PC-9 (cell line): Measurements from ENCODE around the gene FNDC7. TPM values are rescaled to one million over a fixed set of nuclear protein-coding genes. Genes with fewer than 3 reads are reported as not detected.

Source experiments
- BruUV-seq: library from RNA; stranded (reverse); fragments of 400-500 nt; replicated peaks from 2 replicates; lab custom pipeline; 2021; lab: Mats Ljungman, UMichigan
- CTCF ChIA-PET: fragments of 300-600 bp; sonication (Branson Sonifier 250); formaldehyde crosslinking; loops from one replicate; lab custom pipeline; 2022; ENCODE audit warnings: antibody characterized with exemption; lab: Charles Lee
- POLR2A ChIA-PET: fragments of 300-600 bp; sonication (Branson Sonifier 250); formaldehyde crosslinking; loops from one replicate; lab custom pipeline; 2022; ENCODE audit warnings: antibody characterized with exemption; ENCODE audit not compliant: unreplicated experiment; lab: Charles Lee
- DNase-seq, 2 experiments: peaks; one replicate each; pipeline versions ENCODE4 v3.0.0 to v3.0.0-alpha.2; 2015 to 2022; ENCODE audit warnings: mixed read lengths in 1 of 2
- H2AFZ ChIP-seq: fragments of 200-600 bp; sonication (generic); 2 replicates; pipeline ENCODE4 v1.8.1; 2017; ENCODE audit warnings: antibody characterized with exemption
- H3F3A ChIP-seq: fragments of 200-600 bp; sonication (generic); 2 replicates; pipeline ENCODE4 v1.8.1; 2017; ENCODE audit warnings: antibody characterized with exemption, mild to moderate bottlenecking, low read depth; ENCODE audit not compliant: insufficient read depth
- H3K27ac ChIP-seq: fragments of 200-600 bp; sonication (generic); 2 replicates; pipeline ENCODE4 v1.6.1; 2016; ENCODE audit warnings: mixed run types
- H3K27me3 ChIP-seq: fragments of 200-600 bp; sonication (generic); 2 replicates; pipeline ENCODE4 v1.6.1; 2016; ENCODE audit warnings: low read depth, mixed run types; ENCODE audit not compliant: insufficient read depth
- H3K36me3 ChIP-seq: fragments of 200-600 bp; sonication (generic); 2 replicates; pipeline ENCODE4 v1.6.1; 2016; ENCODE audit warnings: low read depth, mixed run types
- H3K4me1 ChIP-seq: fragments of 200-600 bp; sonication (generic); replicated peaks from 2 replicates; pipeline ENCODE4 v1.6.1; 2016; ENCODE audit warnings: mixed run types; ENCODE audit not compliant: insufficient read depth
- H3K4me2 ChIP-seq: fragments of 200-600 bp; sonication (generic); 2 replicates; pipeline ENCODE4 v1.6.1; 2017; ENCODE audit warnings: mixed run types
- H3K4me3 ChIP-seq: fragments of 200-600 bp; sonication (generic); 2 replicates; pipeline ENCODE4 v1.6.1; 2016; ENCODE audit warnings: mixed run types
- H3K79me2 ChIP-seq: fragments of 200-600 bp; sonication (generic); 2 replicates; pipeline ENCODE4 v1.6.1; 2017; ENCODE audit warnings: low read depth, mixed run types
- H3K9me2 ChIP-seq: fragments of 200-600 bp; sonication (generic); 2 replicates; pipeline ENCODE4 v1.8.1; 2017; ENCODE audit warnings: mild to moderate bottlenecking; ENCODE audit not compliant: insufficient read depth
- H3K9me3 ChIP-seq: fragments of 200-600 bp; sonication (generic); 2 replicates; pipeline ENCODE4 v1.8.1; 2016; ENCODE audit warnings: low read depth; ENCODE audit not compliant: insufficient read depth
- H4K20me1 ChIP-seq: fragments of 200-600 bp; sonication (generic); 2 replicates; pipeline ENCODE4 v1.8.1; 2017; ENCODE audit not compliant: insufficient read depth
- CTCF ChIP-seq: fragments of 200-600 bp; sonication (generic); conservative IDR thresholded peaks from 2 replicates; pipeline ENCODE4 v1.6.1; 2017; ENCODE audit warnings: mixed run types, antibody characterized with exemption, mild to moderate bottlenecking, moderate library complexity
- EZH2 ChIP-seq: fragments of 200-600 bp; sonication (generic); IDR thresholded peaks from 2 replicates; pipeline ENCODE4 v1.8.0; 2017; ENCODE audit warnings: antibody characterized with exemption, low read depth
- intact Hi-C: fragments of 100-400 bp; cut with micrococcal nuclease; formaldehyde crosslinking; loops from one replicate; pipeline ENCODE4 v1.10.0; 2022; ENCODE audit not compliant: unreplicated experiment
- total RNA-seq: library from RNA; stranded (reverse); gene quantifications from 2 replicates; pipeline ENCODE4 v1.2.3, GENCODE V29; 2021

FNDC7 gene
- total RNA-seq, 1 experiment from 2014 or later, result 0.20 TPM

DNA sequence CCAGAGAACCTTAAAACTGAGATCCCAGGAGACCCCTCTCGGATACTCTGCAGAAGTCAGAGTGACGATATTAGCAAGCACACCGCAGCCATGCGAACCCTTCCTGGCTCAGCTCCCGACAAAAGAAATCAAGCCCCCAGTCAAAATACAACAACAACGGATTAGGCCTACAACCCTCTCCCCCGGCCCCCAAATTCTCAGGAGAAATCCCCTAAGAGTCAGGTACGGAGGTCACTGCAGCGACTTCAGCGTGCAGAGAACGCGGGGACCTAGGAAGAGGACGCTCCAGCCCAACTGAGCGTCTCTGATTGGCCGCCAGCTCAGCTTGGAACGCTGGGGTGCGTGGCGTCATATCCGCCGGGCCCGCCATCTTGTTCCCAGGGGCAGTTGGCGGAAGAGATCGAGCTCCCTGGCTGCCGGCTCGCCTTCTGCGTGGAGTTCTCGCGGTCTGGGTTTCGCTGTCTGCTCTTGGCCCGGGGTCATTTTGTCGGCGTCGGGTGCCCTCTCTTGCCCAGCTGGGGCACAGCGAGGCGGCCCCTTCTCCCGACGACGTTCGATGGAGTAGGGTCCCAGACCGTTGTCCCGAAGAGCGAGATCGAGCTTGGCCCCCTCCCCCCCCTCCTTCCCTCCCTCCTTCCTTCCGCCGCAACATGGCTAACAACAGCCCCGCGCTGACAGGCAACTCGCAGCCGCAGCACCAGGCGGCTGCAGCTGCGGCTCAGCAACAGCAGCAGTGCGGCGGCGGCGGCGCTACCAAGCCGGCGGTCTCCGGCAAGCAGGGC lies 20.6 kb upstream of the FNDC7 start, which contains the start of gene PRPF38B:
Gene PRPF38B (plus strand): TSS at position 369 of the 782 bp plus-strand sequence. CDS start 282 bp downstream, at position 651.
- Histone ChIP-seq H3F3A (peaks cover 29% of the 10 kb centered on the region), H3K9me2 (no peaks in the 10 kb centered on the region), H3K4me2 (peak within 1 kb of the TSS; percentile 86), H3K36me3 (peaks cover 38% of the 10 kb centered on the region), H3K27ac (peak within 1 kb of the TSS; percentile 79), H3K79me2 (peaks cover 64% of the 10 kb centered on the region), H2AFZ (peak within 1 kb of the TSS; percentile 91), H3K4me3 (peak within 1 kb of the TSS; percentile 93), H4K20me1 (peaks cover 42% of the 10 kb centered on the region), H3K27me3 (no peaks in the 10 kb centered on the region), H3K4me1 (peaks cover 25% of the 10 kb centered on the region), H3K9me3 (no peaks in the 10 kb centered on the region)
- TSS peak; percentile 34 for BruUV-seq
- intact Hi-C loops, result loop anchor here (1.0 to 10.0 kb wide), 2 partner anchors 54 to 203 kb away; partner anchors contain the start of gene STXBP3
- ChIA-PET CTCF (interaction anchor here (0.5 kb wide), 1 partner anchor 872 kb away, joined by 3 read pairs; no protein-coding TSS in a partner anchor), POLR2A (interaction anchor here (0.5 to 1.5 kb wide), 10 partner anchors 18 to 910 kb away, joined by 3 to 10 read pairs (median 4); partner anchors contain the start of gene HENMT1)
- no peak for TF ChIP-seq EZH2
- DNase-seq, result peak; percentile 89 to 90

DNA sequence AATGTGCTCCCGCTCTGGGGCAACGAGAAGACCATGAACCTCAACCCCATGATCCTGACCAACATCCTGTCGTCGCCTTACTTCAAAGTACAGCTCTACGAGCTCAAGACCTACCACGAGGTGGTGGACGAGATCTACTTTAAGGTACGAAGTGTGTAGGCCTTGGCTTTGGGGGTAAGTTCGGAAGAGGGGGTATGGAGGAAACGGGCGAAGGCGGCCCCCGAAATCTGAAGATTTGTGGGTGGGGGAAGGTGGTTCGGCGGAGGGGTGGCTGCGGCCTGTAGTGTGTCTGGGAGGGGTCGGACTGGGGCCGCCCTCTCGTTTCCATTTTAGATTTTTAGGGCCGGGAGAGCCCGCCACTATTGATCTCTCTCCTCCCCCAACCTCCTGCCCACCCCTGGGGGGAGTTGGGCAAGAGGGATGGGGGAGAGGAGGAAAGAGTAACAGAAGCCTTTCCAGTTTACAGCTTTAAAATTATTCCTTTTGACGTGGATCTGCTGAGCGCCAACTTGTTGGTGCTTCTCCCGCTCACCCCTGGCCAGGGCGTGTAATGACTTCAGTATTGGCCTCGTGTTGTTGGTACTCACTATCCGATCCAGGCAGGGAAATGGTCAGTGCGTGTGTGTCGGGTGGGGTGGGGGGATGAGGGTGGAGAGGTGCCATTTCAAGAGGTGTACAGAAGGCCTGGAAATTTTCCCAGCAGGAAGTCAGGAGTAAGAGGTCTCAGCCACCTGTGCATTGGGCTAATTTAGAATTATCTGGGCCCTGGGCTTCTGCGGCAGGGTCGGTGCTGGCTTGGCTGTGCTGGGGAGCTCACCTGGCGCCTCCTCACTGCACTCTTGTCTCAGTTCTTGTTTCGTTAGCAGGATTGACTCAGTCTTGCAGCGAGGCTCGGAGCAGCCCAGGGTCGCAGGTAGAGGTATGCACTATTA lies 19.7 kb upstream of the FNDC7 start:
- peak in 1 of 2 experiments; percentile 14 for DNase-seq
- peaks cover 37% of the 10 kb centered on the region for H3F3A ChIP-seq
- H3K79me2 ChIP-seq, result peaks cover 73% of the 10 kb centered on the region
- peaks cover 50% of the 10 kb centered on the region for H4K20me1 ChIP-seq
- peaks cover 25% of the 10 kb centered on the region for H3K4me1 ChIP-seq
- intact Hi-C loops, result loop anchor here (1.0 to 10.0 kb wide), 2 partner anchors 53 to 202 kb away; partner anchors contain the start of gene STXBP3
- peak overlapping the region; percentile 93 for H3K4me3 ChIP-seq
- peaks cover 46% of the 10 kb centered on the region for H3K36me3 ChIP-seq
- peak overlapping the region; percentile 91 for H2AFZ ChIP-seq
- BruUV-seq, result no TSS peak
- ChIA-PET CTCF (interaction anchor here (0.5 kb wide), 1 partner anchor 873 kb away, joined by 3 read pairs; no protein-coding TSS in a partner anchor), POLR2A (interaction anchor here (0.5 to 1.5 kb wide), 5 partner anchors 12 to 811 kb away, joined by 3 to 10 read pairs (median 4); partner anchors contain the start of gene HENMT1)
- H3K27ac ChIP-seq, result peak overlapping the region; percentile 79
- H3K9me3 ChIP-seq, result no peaks in the 10 kb centered on the region
- TF ChIP-seq CTCF, result peak; percentile 55; the same call in 1 of the 2 replicates
- no peak for TF ChIP-seq EZH2
- no peaks in the 10 kb centered on the region for H3K9me2 ChIP-seq
- H3K4me2 ChIP-seq, result peak overlapping the region; percentile 86
- no peaks in the 10 kb centered on the region for H3K27me3 ChIP-seq

GRCh38 chr1:108695535-108695934 lies 17.2 kb upstream of the FNDC7 start:
- POLR2A ChIA-PET, result no interaction called here

More at GRCh38 chr1:108695535-108695934, 17.2 kb upstream of the FNDC7 start:
- no TSS peak for BruUV-seq
- H3K4me1 ChIP-seq, result peaks cover 25% of the 10 kb centered on the region
- no peak overlapping the region for H2AFZ ChIP-seq
- TF ChIP-seq CTCF, result no peak
- no peak for TF ChIP-seq EZH2
- H3K27me3 ChIP-seq, result no peaks in the 10 kb centered on the region
- no peaks in the 10 kb centered on the region for H3K9me3 ChIP-seq
- H3K27ac ChIP-seq, result no peak overlapping the region
- no peaks in the 10 kb centered on the region for H3K9me2 ChIP-seq
- intact Hi-C loops, result loop anchor here (10.0 kb wide), 1 partner anchor 199 kb away; no protein-coding TSS in a partner anchor
- peaks cover 61% of the 10 kb centered on the region for H4K20me1 ChIP-seq
- DNase-seq, result no peak
- peaks cover 57% of the 10 kb centered on the region for H3F3A ChIP-seq
- CTCF ChIA-PET, result no interaction called here
- H3K79me2 ChIP-seq, result peaks cover 73% of the 10 kb centered on the region
- H3K4me3 ChIP-seq, result peak overlapping the region; percentile 93; the same call in 1 of the 2 replicates
- peaks cover 70% of the 10 kb centered on the region for H3K36me3 ChIP-seq
- H3K4me2 ChIP-seq, result peak overlapping the region; percentile 86
